HEK293T (cell line): Measurements from ENCODE around the gene GRID1.

Experiments
- BHLHE40 ChIP-seq: fragments of 450-650 bp; IDR thresholded peaks from 2 replicates; pipeline ENCODE4 v1.6.1; 2016; ENCODE audit warnings: mild to moderate bottlenecking, moderate library complexity, borderline replicate concordance
- ELF4 ChIP-seq: fragments of 450-650 bp; IDR thresholded peaks from 2 replicates; pipeline ENCODE4 v1.6.1; 2017; ENCODE audit warnings: antibody characterized with exemption
- FOXA1 ChIP-seq: fragments of 450-650 bp; IDR thresholded peaks from 2 replicates; pipeline ENCODE4 v1.6.1; 2016; ENCODE audit warnings: mild to moderate bottlenecking
- FOXK2 ChIP-seq: fragments of 450-650 bp; IDR thresholded peaks from 2 replicates; pipeline ENCODE4 v1.6.1; 2016; ENCODE audit warnings: mild to moderate bottlenecking
- FOXM1 ChIP-seq: fragments of 450-650 bp; IDR thresholded peaks from 2 replicates; pipeline ENCODE4 v1.6.1; 2017; ENCODE audit warnings: mild to moderate bottlenecking, borderline replicate concordance
- PKNOX1 ChIP-seq: fragments of 450-650 bp; IDR thresholded peaks from 2 replicates; pipeline ENCODE4 v1.6.1; 2016
- SP1 ChIP-seq: fragments of 450-650 bp; IDR thresholded peaks from 2 replicates; pipeline ENCODE4 v1.6.1; 2017
- SUZ12 ChIP-seq: fragments of 450-650 bp; IDR thresholded peaks from 2 replicates; pipeline ENCODE4 v1.6.1; 2016; ENCODE audit warnings: mild to moderate bottlenecking
- ZNF384 ChIP-seq: fragments of 450-650 bp; IDR thresholded peaks from 2 replicates; pipeline ENCODE4 v1.6.1; 2016

GRCh38 chr10:86141896-86142295 is 224.7 kb downstream of the GRID1 start:
- TF ChIP-seq ELF4 (no peak), FOXM1 (no peak), SP1 (no peak), FOXK2 (no peak), BHLHE40 (no peak), ZNF384 (no peak), SUZ12 (no peak), FOXA1 (no peak), PKNOX1 (no peak)
